Measurements from ENCODE around the gene SAMD4A. TPM values are rescaled to one million over a fixed set of nuclear protein-coding genes. Genes with fewer than 3 reads are reported as not detected.

Gene SAMD4A
- total and polyA plus RNA-seq, 4 donors = 17.5 to 31.6 (median 24.5) TPM

- Histone ChIP-seq H3K27ac (ENCODE audit: low read depth, low read length) (no peak overlapping the region), H3K36me3 (ENCODE audit: control insufficient read depth, insufficient read depth, low read length) (no peaks in the 10 kb centered on the region), H3K9me3 (ENCODE audit: control insufficient read depth, insufficient read depth, low read length) (no peaks in the 10 kb centered on the region), H3K4me1 (ENCODE audit: control insufficient read depth, insufficient read depth, low read length) (no peaks in the 10 kb centered on the region), H3K4me3 (ENCODE audit: low read depth, low read length) (no peak overlapping the region), H3K27me3 (ENCODE audit: control insufficient read depth, insufficient read depth, low read length) (no peaks in the 10 kb centered on the region)
- DNase-seq (ENCODE audit: low read depth in 4 of 6, low spot score in 6 of 6) = no peak
- 82% methylated on average over 2 of the region's 4 CpGs for WGBS (ENCODE audit: insufficient coverage)
Observed at GRCh38 chr14:54589843-54590242, 22.9 kb downstream of the SAMD4A start.

DNA sequence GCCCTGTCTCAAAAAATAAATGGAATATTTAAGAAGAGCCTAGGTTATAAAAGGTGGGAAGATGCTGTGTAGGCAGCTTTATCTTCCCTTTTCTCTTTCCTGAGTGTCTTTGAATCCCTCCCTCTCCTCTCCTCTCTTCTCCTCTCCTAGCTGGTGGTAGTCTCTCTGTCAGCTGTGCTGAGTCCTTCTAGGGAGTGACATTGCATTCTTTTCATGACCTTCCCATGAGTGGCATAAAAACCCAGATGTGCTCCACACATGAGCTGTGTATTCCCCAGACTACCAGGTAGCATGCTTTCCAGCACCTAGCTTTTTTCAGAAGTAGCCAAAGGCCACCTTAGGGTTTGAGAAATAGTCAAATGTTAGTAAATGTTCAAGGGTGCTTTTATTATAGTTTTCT, 23.6 kb downstream of the SAMD4A start:
- no peak overlapping the region for H3K27ac ChIP-seq (ENCODE audit: low read depth, low read length)
- no peak for DNase-seq (ENCODE audit: low read depth in 4 of 6, low spot score in 6 of 6)
- H3K9me3 ChIP-seq (ENCODE audit: control insufficient read depth, insufficient read depth, low read length) = no peaks in the 10 kb centered on the region
- no peaks in the 10 kb centered on the region for H3K4me1 ChIP-seq (ENCODE audit: control insufficient read depth, insufficient read depth, low read length)
- no peaks in the 10 kb centered on the region for H3K27me3 ChIP-seq (ENCODE audit: control insufficient read depth, insufficient read depth, low read length)
- H3K36me3 ChIP-seq (ENCODE audit: control insufficient read depth, insufficient read depth, low read length) = no peaks in the 10 kb centered on the region
- no peak overlapping the region for H3K4me3 ChIP-seq (ENCODE audit: low read depth, low read length)

DNA sequence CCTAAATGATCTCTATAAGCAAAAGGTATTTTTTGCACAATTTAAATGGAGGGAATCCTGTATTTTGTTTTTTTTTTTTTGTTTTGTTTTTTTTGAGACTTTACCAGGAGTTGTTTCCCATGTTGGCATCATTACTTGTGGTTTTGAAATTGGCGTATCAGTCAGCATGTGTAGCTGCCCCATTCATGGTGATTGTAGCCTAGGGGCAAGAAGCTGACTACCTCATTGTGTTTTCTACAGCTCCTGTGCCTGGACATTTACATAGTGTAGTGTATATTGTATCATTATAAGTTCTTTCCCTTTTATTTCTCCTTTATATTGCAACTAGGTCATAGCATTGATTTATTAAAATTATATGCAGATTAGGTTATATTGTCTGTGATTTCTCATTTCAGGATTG, 24.5 kb downstream of the SAMD4A start:
- Histone ChIP-seq H3K36me3 (ENCODE audit: control insufficient read depth, insufficient read depth, low read length) (no peaks in the 10 kb centered on the region), H3K4me3 (ENCODE audit: low read depth, low read length) (no peak overlapping the region), H3K9me3 (ENCODE audit: control insufficient read depth, insufficient read depth, low read length) (no peaks in the 10 kb centered on the region), H3K4me1 (ENCODE audit: control insufficient read depth, insufficient read depth, low read length) (no peaks in the 10 kb centered on the region), H3K27me3 (ENCODE audit: control insufficient read depth, insufficient read depth, low read length) (no peaks in the 10 kb centered on the region), H3K27ac (ENCODE audit: low read depth, low read length) (no peak overlapping the region)
- peak in 1 of 6 donors; percentile 16 for DNase-seq (ENCODE audit: low read depth in 4 of 6, low spot score in 6 of 6)
- WGBS (ENCODE audit: insufficient coverage) = no CpG with 5 or more reads among the region's 1 CpG

DNA sequence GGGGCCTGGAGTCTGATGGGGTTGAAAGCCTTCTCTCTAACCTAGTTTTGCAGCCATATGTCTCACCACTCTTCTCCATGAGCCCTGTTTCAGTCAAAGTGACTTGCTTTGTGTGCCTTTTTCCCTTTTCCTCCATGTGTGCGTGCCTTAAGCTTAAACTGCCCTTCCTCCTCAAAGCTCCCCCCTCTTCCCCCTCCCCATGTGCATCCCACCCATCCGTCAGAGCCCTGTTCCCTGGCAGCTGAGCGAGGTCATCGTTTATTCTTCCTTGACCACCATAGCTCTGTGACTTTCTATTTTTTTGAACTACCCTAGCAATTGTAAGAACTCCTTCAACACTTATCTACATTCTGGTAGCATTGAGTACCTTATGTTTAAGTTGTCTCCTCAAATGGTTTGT, 24.9 kb downstream of the SAMD4A start:
- no peak for DNase-seq (ENCODE audit: low read depth in 4 of 6, low spot score in 6 of 6)
- no peaks in the 10 kb centered on the region for H3K4me1 ChIP-seq (ENCODE audit: control insufficient read depth, insufficient read depth, low read length)
- no peaks in the 10 kb centered on the region for H3K9me3 ChIP-seq (ENCODE audit: control insufficient read depth, insufficient read depth, low read length)
- no peaks in the 10 kb centered on the region for H3K27me3 ChIP-seq (ENCODE audit: control insufficient read depth, insufficient read depth, low read length)
- H3K36me3 ChIP-seq (ENCODE audit: control insufficient read depth, insufficient read depth, low read length) = no peaks in the 10 kb centered on the region
- no peak overlapping the region for H3K27ac ChIP-seq (ENCODE audit: low read depth, low read length)
- H3K4me3 ChIP-seq (ENCODE audit: low read depth, low read length) = no peak overlapping the region
- 51% methylated on average over 4 of the region's 4 CpGs for WGBS (ENCODE audit: insufficient coverage)

GRCh38 chr14:54593860-54594259, 26.9 kb downstream of the SAMD4A start:
- Histone ChIP-seq H3K27ac (ENCODE audit: low read depth, low read length) (no peak overlapping the region), H3K4me3 (ENCODE audit: low read depth, low read length) (no peak overlapping the region), H3K9me3 (ENCODE audit: control insufficient read depth, insufficient read depth, low read length) (no peaks in the 10 kb centered on the region), H3K4me1 (ENCODE audit: control insufficient read depth, insufficient read depth, low read length) (no peaks in the 10 kb centered on the region), H3K36me3 (ENCODE audit: control insufficient read depth, insufficient read depth, low read length) (no peaks in the 10 kb centered on the region), H3K27me3 (ENCODE audit: control insufficient read depth, insufficient read depth, low read length) (no peaks in the 10 kb centered on the region)
- DNase-seq (ENCODE audit: low read depth in 4 of 6, low spot score in 6 of 6) = no peak
- WGBS (ENCODE audit: insufficient coverage) = no CpG with 5 or more reads among the region's 1 CpG

- Histone ChIP-seq H3K4me1 (ENCODE audit: control insufficient read depth, insufficient read depth, low read length) (no peaks in the 10 kb centered on the region), H3K9me3 (ENCODE audit: control insufficient read depth, insufficient read depth, low read length) (no peaks in the 10 kb centered on the region), H3K27ac (ENCODE audit: low read depth, low read length) (no peak overlapping the region), H3K4me3 (ENCODE audit: low read depth, low read length) (no peak overlapping the region), H3K27me3 (ENCODE audit: control insufficient read depth, insufficient read depth, low read length) (no peaks in the 10 kb centered on the region), H3K36me3 (ENCODE audit: control insufficient read depth, insufficient read depth, low read length) (no peaks in the 10 kb centered on the region)
- no CpG with 5 or more reads among the region's 1 CpG for WGBS (ENCODE audit: insufficient coverage)
- no peak for DNase-seq (ENCODE audit: low read depth in 4 of 6, low spot score in 6 of 6)
Observed at GRCh38 chr14:54594537-54594936, 27.6 kb downstream of the SAMD4A start.

DNA sequence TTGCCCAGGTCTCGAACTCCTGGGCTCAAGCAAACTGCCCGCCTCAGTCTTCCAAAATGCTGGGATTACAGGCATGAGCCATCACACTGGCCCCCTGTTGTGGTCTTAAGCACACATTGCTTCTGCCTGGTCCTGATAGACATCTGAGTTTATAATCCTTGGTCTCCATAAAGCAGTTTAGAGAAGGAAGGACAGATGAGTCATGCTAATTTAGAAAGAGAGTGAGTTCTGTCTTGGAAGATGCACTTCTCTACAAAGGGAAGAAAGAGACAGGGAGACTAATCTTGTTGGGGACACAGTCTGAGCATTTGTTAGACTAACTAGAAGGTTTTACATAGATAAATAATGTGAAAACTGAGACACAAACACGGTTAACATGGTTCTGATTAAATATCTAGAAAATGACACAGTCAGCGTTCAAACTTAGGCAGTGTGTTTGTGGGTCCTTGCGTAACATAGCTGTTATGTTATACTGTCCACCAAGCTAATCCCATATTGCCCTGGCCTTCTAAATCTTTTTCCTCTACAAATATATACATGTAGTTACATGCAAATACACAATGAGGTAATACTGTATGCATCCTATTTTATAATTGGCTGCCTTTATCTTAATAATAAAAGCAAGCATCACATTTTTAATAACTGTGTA, 31.0 kb downstream of the SAMD4A start:
- H3K36me3 ChIP-seq (ENCODE audit: control insufficient read depth, insufficient read depth, low read length) = no peaks in the 10 kb centered on the region
- H3K9me3 ChIP-seq (ENCODE audit: control insufficient read depth, insufficient read depth, low read length) = no peaks in the 10 kb centered on the region
- no peak for DNase-seq (ENCODE audit: low read depth in 4 of 6, low spot score in 6 of 6)
- WGBS (ENCODE audit: insufficient coverage) = 100% methylated on average over 2 of the region's 5 CpGs
- H3K27ac ChIP-seq (ENCODE audit: low read depth, low read length) = no peak overlapping the region
- no peaks in the 10 kb centered on the region for H3K27me3 ChIP-seq (ENCODE audit: control insufficient read depth, insufficient read depth, low read length)
- H3K4me1 ChIP-seq (ENCODE audit: control insufficient read depth, insufficient read depth, low read length) = no peaks in the 10 kb centered on the region
- H3K4me3 ChIP-seq (ENCODE audit: low read depth, low read length) = no peak overlapping the region

- H3K27me3 ChIP-seq (ENCODE audit: control insufficient read depth, insufficient read depth, low read length) = no peaks in the 10 kb centered on the region
- WGBS (ENCODE audit: insufficient coverage) = 60% methylated on average over 1 of the region's 1 CpG
- DNase-seq (ENCODE audit: low read depth in 4 of 6, low spot score in 6 of 6) = no peak
- H3K27ac ChIP-seq (ENCODE audit: low read depth, low read length) = no peak overlapping the region
- no peak overlapping the region for H3K4me3 ChIP-seq (ENCODE audit: low read depth, low read length)
- H3K36me3 ChIP-seq (ENCODE audit: control insufficient read depth, insufficient read depth, low read length) = no peaks in the 10 kb centered on the region
- H3K4me1 ChIP-seq (ENCODE audit: control insufficient read depth, insufficient read depth, low read length) = no peaks in the 10 kb centered on the region
- no peaks in the 10 kb centered on the region for H3K9me3 ChIP-seq (ENCODE audit: control insufficient read depth, insufficient read depth, low read length)
Observed at GRCh38 chr14:54599966-54600716, 33.2 kb downstream of the SAMD4A start.

DNA sequence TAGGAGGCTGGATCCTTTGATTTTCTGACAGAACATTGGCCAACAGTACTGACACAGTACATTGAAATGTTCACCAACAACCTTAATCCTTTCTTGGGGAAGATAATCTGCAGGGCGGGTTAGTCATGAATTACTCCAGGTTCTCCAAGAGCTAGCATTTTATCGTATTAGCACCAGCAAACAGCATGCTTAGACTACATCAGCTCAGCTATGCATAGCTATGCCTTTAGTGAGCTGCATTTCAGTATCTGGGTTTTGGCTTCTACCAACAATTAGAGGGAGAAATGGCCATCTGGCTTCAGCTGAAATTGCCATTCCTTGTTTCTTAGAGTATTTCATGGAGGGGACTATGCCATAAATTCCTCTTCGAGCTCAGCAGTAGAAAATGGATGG, 33.8 kb downstream of the SAMD4A start:
- Histone ChIP-seq H3K4me1 (ENCODE audit: control insufficient read depth, insufficient read depth, low read length) (no peaks in the 10 kb centered on the region), H3K27me3 (ENCODE audit: control insufficient read depth, insufficient read depth, low read length) (no peaks in the 10 kb centered on the region), H3K27ac (ENCODE audit: low read depth, low read length) (no peak overlapping the region), H3K36me3 (ENCODE audit: control insufficient read depth, insufficient read depth, low read length) (no peaks in the 10 kb centered on the region), H3K9me3 (ENCODE audit: control insufficient read depth, insufficient read depth, low read length) (no peaks in the 10 kb centered on the region), H3K4me3 (ENCODE audit: low read depth, low read length) (no peak overlapping the region)
- WGBS (ENCODE audit: insufficient coverage) = 83% methylated on average over 2 of the region's 3 CpGs
- DNase-seq (ENCODE audit: low read depth in 4 of 6, low spot score in 6 of 6) = peak in 1 of 6 donors; percentile 33

DNA sequence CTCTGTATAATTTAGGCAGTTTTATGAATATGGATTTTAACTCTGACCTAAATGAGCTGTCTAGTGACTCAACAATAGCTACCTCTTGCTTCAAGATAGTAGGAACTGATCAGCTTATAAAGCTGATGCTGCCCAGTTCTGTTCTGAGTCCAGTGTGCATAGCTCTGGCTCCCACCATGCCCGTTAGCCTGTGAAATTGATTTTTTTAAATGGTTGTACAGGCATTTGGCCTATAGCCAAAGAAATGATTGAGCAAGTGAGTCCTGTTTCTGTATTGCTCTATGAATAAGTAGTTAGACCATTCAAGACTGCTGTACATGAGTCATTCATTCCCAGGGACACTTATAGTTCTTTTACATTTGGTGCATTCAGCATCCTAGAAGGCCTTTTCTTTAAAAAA, 36.4 kb downstream of the SAMD4A start:
- H3K27me3 ChIP-seq (ENCODE audit: control insufficient read depth, insufficient read depth, low read length) = no peaks in the 10 kb centered on the region
- no peak overlapping the region for H3K27ac ChIP-seq (ENCODE audit: low read depth, low read length)
- no peaks in the 10 kb centered on the region for H3K36me3 ChIP-seq (ENCODE audit: control insufficient read depth, insufficient read depth, low read length)
- H3K9me3 ChIP-seq (ENCODE audit: control insufficient read depth, insufficient read depth, low read length) = no peaks in the 10 kb centered on the region
- DNase-seq (ENCODE audit: low read depth in 4 of 6, low spot score in 6 of 6) = peak in 1 of 6 donors; percentile 30
- no peaks in the 10 kb centered on the region for H3K4me1 ChIP-seq (ENCODE audit: control insufficient read depth, insufficient read depth, low read length)
- no peak overlapping the region for H3K4me3 ChIP-seq (ENCODE audit: low read depth, low read length)
- no CpG with 5 or more reads among the region's 1 CpG for WGBS (ENCODE audit: insufficient coverage)

Measured in spinal cord (tissue), 10 donors.